Breast epithelium (tissue), 4 donors: ENCODE results near the gene PEX10. TPM values are rescaled to one million over a fixed set of nuclear protein-coding genes. Genes with fewer than 3 reads are reported as not detected.

ENCODE experiments used
- DNase-seq, 2 donors: peaks; one replicate each; pipeline ENCODE4 v3.0.0-alpha.2; 2019; ENCODE audit warnings: low spot score in 2 of 2
- H3K27ac ChIP-seq, 2 donors: fragments of 200-600 bp; sonication (generic) in 1 of 2; one replicate each; pipeline ENCODE4 v1.5.1; 2016 to 2019; ENCODE audit warnings: mild to moderate bottlenecking in 1 of 2
- H3K27me3 ChIP-seq, 2 donors: fragments of 200-600 bp; sonication (generic) in 1 of 2; one replicate each; pipeline versions ENCODE4 v1.5.1 to v1.6.0; 2017 to 2019; ENCODE audit warnings: control low read depth in 1 of 2, mild to moderate bottlenecking in 1 of 2
- H3K36me3 ChIP-seq: fragments of 200-600 bp; one replicate; pipeline ENCODE4 v1.5.1; 2019
- H3K4me1 ChIP-seq, 2 donors: fragments of 200-600 bp; sonication (generic); one replicate each; pipeline ENCODE4 v1.5.1; 2016 to 2019; ENCODE audit warnings: control low read depth in 1 of 2
- H3K4me3 ChIP-seq, 3 donors: fragments of 200-600 bp; sonication (generic); 1 replicate in 2 of 3; 2 replicates in 1 of 3; pipeline ENCODE4 v1.5.1; 2016 to 2019; ENCODE audit warnings: mild to moderate bottlenecking in 3 of 3, moderate library complexity in 2 of 3
- H3K9me3 ChIP-seq, 2 donors: fragments of 200-600 bp; sonication (generic) in 1 of 2; one replicate each; pipeline ENCODE4 v1.5.1; 2016 to 2019; ENCODE audit warnings: control low read depth in 1 of 2
- CTCF ChIP-seq, 3 donors: fragments of 450-650 bp; IDR thresholded peaks; one replicate each; pipeline ENCODE4 v1.5.1; 2016 to 2017; ENCODE audit warnings: antibody characterized with exemption in 3 of 3, mild to moderate bottlenecking in 3 of 3, moderate library complexity in 3 of 3
- POLR2A ChIP-seq: fragments of 450-650 bp; IDR thresholded peaks from one replicate; pipeline ENCODE4 v1.6.1; 2016; ENCODE audit warnings: antibody characterized with exemption, mild to moderate bottlenecking, moderate library complexity
- POLR2AphosphoS5 ChIP-seq, 3 donors: sonication (generic); formaldehyde crosslinking; IDR thresholded peaks; one replicate each; pipeline ENCODE4 v1.6.1; 2017; ENCODE audit warnings: antibody characterized with exemption in 3 of 3
- intact Hi-C: fragments of 100-400 bp; cut with DNase I; formaldehyde crosslinking; loops from one replicate; pipeline ENCODE4 v1.15.1; 2023; ENCODE audit warnings: low total_unique reads
- total RNA-seq, 3 donors: library from RNA; depleted of rRNA; stranded (reverse); fragments of >200 nt; gene quantifications; one replicate each; pipeline ENCODE4 v1.1.0, GENCODE V29; 2016

PEX10 gene
- total RNA-seq, 3 donors from 2014 or later = 23.3 to 37.4 (median 24.1) TPM

- intact Hi-C loops = loop anchor here (5.0 kb wide), 1 partner anchor 760 kb away; no protein-coding TSS in a partner anchor
- Histone ChIP-seq H3K9me3 (no peaks in the 10 kb centered on the region), H3K36me3 (peaks cover 9% of the 10 kb centered on the region), H3K4me1 (peaks cover 3 to 7% of the 10 kb centered on the region in 2 donors), H3K4me3 (no peak overlapping the region), H3K27ac (no peak overlapping the region), H3K27me3 (no peaks in the 10 kb centered on the region)
- no peak for DNase-seq
- no peak for TF ChIP-seq CTCF (IDR thresholded peaks at IDR 0.05)
- no peak for TF ChIP-seq POLR2A
- TF ChIP-seq POLR2AphosphoS5 (IDR thresholded peaks at IDR 0.05) = no peak
Observed at GRCh38 chr1:2407166-2407990, 5.0 kb downstream of the PEX10 start.

- Histone ChIP-seq H3K36me3 (peaks cover 15% of the 10 kb centered on the region), H3K4me1 (peaks cover 2 to 3% of the 10 kb centered on the region in 2 donors), H3K4me3 (no peak overlapping the region), H3K9me3 (no peaks in the 10 kb centered on the region), H3K27me3 (no peaks in the 10 kb centered on the region), H3K27ac (no peak overlapping the region)
- DNase-seq = no peak
- intact Hi-C loops = loop anchor here (5.0 kb wide), 1 partner anchor 761 kb away; no protein-coding TSS in a partner anchor
- no peak for TF ChIP-seq POLR2AphosphoS5 (IDR thresholded peaks at IDR 0.05)
- TF ChIP-seq CTCF (IDR thresholded peaks at IDR 0.05) = no peak
Observed at GRCh38 chr1:2406451-2407041, 5.8 kb downstream of the PEX10 start.

GRCh38 chr1:2405588-2406295 is 6.6 kb downstream of the PEX10 start:
- Histone ChIP-seq H3K27me3 (no peaks in the 10 kb centered on the region), H3K4me3 (no peak overlapping the region), H3K36me3 (peaks cover 15% of the 10 kb centered on the region), H3K9me3 (no peaks in the 10 kb centered on the region), H3K27ac (no peak overlapping the region), H3K4me1 (no peaks in the 10 kb centered on the region)
- DNase-seq = no peak
- intact Hi-C loops = loop anchor here (5.0 kb wide), 1 partner anchor 762 kb away; no protein-coding TSS in a partner anchor
- TF ChIP-seq CTCF (IDR thresholded peaks at IDR 0.05) (no peak), POLR2A (no peak), POLR2AphosphoS5 (IDR thresholded peaks at IDR 0.05) (no peak)

GRCh38 chr1:2404890-2405511 is 7.4 kb downstream of the PEX10 start:
- Histone ChIP-seq H3K36me3 (peaks cover 15% of the 10 kb centered on the region), H3K9me3 (no peaks in the 10 kb centered on the region), H3K4me1 (no peaks in the 10 kb centered on the region), H3K4me3 (no peak overlapping the region), H3K27ac (no peak overlapping the region), H3K27me3 (no peaks in the 10 kb centered on the region)
- TF ChIP-seq CTCF (IDR thresholded peaks at IDR 0.05) = no peak
- no peak for TF ChIP-seq POLR2AphosphoS5 (IDR thresholded peaks at IDR 0.05)
- TF ChIP-seq POLR2A = no peak
- DNase-seq = no peak
- intact Hi-C loops = loop anchor here (5.0 kb wide), 1 partner anchor 762 kb away; no protein-coding TSS in a partner anchor
